ENCODE measurements around the gene BCAP29.

DNA sequence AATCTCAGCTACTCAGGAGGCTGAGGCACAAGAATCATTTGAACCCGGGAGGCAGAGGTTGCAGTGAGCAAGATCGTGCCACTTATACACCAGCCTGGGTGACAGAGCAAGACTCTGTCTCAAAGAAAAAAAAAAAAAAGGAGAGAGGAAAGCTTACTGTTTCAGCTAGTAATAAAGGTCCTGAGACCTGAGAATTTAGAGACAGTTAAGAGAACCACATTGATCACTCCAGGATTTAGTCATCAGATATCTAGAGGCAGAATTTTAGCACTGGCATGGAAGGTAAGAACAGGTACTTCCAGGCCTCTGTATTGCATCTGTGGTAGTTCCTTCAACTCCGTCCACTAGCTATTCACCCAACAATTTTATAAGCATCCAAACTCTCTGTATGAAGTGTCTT is 24.2 kb upstream of the BCAP29 start:
- TF ChIP-seq, protein P1, sequence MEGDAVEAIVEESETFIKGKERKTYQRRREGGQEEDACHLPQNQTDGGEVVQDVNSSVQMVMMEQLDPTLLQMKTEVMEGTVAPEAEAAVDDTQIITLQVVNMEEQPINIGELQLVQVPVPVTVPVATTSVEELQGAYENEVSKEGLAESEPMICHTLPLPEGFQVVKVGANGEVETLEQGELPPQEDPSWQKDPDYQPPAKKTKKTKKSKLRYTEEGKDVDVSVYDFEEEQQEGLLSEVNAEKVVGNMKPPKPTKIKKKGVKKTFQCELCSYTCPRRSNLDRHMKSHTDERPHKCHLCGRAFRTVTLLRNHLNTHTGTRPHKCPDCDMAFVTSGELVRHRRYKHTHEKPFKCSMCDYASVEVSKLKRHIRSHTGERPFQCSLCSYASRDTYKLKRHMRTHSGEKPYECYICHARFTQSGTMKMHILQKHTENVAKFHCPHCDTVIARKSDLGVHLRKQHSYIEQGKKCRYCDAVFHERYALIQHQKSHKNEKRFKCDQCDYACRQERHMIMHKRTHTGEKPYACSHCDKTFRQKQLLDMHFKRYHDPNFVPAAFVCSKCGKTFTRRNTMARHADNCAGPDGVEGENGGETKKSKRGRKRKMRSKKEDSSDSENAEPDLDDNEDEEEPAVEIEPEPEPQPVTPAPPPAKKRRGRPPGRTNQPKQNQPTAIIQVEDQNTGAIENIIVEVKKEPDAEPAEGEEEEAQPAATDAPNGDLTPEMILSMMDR (IDR thresholded peaks at IDR 0.05), result no peak
- TF ChIP-seq EZH2 (IDR thresholded peaks at IDR 0.05) (no peak), EZH2phosphoT487 (IDR thresholded peaks at IDR 0.05) (no peak)
